Measurements from ENCODE around the gene IQCM. TPM values are rescaled to one million over a fixed set of nuclear protein-coding genes. Genes with fewer than 3 reads are reported as not detected.
"Not testable (repeated sequence)": the region's sequence is repeated elsewhere in the genome, so short reads cannot be mapped to it uniquely, and the experiment has no call there.

Gene IQCM
- polyA plus RNA-seq, 3 donors from 2014 or later = not detected

DNA sequence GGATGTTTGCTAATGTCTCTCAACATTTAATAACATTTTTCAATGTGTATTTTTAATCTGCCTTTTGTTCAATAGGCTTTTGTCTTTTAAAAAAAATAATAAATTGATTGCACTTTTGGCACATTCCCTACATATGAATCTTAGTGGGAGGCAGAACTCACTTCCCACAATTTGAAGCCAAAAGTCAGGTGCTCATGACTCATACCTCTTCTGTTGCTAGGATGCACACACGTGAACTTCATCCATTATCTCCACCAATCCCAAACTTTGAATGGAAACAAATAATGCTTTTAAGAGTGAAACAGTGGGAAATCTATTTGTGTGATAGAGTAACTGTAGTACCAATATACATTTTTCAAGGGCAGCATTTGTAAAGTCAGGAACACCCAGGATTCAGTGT lies 260.5 kb downstream of the IQCM start:
- DNase-seq = no peak
- H3K4me3 Mint-ChIP-seq = no peak overlapping the region
- H3K27ac Mint-ChIP-seq = no peak overlapping the region
- H3K27me3 Mint-ChIP-seq (ENCODE audit: low read depth in 3 of 3) = no peaks in the 10 kb centered on the region
- no peaks in the 10 kb centered on the region for H3K4me1 Mint-ChIP-seq
- H3K36me3 Mint-ChIP-seq = peaks cover 0 to 5% (median 3%) of the 10 kb centered on the region in 3 donors
- peaks cover 11 to 34% (median 23%) of the 10 kb centered on the region in 6 donors for H3K9me3 Mint-ChIP-seq

DNA sequence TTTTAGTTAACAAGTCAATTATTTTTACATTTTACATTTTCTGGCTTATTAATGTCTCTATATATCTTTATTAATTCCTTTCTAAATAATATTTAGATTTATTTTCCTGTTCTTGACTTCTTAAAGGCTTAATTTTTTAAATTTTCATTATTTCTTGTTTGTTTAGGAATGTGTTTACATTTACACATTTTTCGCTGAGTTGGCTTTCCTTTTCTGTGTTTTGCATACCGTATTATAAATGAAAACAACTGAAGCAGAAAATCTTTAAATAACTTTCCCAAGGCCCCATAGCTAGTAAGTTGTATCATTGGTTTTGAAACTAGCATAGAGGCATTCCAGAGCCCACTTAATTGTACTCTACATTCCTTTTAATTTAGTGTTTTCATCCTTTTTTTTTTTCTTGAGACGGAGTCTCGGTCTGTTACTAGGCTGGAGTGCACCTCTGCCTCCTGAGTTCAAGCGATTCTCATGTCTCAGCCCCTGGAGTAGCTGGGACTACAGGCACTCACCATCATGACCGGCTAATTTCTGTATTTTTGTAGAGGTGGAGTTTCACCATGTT lies 261.6 kb downstream of the IQCM start:
- Mint-ChIP-seq H3K27ac (no peak overlapping the region), H3K27me3 (ENCODE audit: low read depth in 3 of 3) (no peaks in the 10 kb centered on the region), H3K9me3 (peaks cover 11 to 32% (median 22%) of the 10 kb centered on the region in 6 donors), H3K4me1 (no peaks in the 10 kb centered on the region), H3K36me3 (peaks cover 0 to 5% (median 3%) of the 10 kb centered on the region in 3 donors), H3K4me3 (no peak overlapping the region)
- no peak for DNase-seq

DNA sequence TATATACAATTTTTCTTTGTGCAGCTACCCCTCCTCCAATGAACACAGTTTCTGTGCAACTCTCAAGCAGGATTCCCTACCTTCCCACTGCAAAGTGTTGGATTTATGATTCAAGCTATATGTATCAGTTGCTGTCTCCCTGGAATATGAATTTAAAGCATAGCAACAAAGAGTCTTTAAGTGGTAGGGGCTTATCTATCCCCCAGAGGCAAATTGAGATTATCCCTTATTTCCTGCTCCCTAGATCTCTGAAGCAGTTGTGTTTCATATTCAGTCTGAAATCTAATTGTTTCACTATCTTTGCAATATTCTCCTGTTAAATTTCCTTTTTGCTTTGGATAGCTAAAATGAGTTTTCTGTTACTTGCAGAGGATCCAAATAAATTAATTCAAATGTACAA lies 263.0 kb downstream of the IQCM start:
- no peak for DNase-seq
- peaks cover 0 to 3% (median 0%) of the 10 kb centered on the region in 3 donors for H3K36me3 Mint-ChIP-seq
- H3K4me1 Mint-ChIP-seq = no peaks in the 10 kb centered on the region
- H3K27ac Mint-ChIP-seq = no peak overlapping the region
- no peak overlapping the region for H3K4me3 Mint-ChIP-seq
- peaks cover 9 to 31% (median 20%) of the 10 kb centered on the region in 6 donors for H3K9me3 Mint-ChIP-seq
- H3K27me3 Mint-ChIP-seq (ENCODE audit: low read depth in 3 of 3) = peaks cover 0 to 2% (median 0%) of the 10 kb centered on the region in 3 donors

DNA sequence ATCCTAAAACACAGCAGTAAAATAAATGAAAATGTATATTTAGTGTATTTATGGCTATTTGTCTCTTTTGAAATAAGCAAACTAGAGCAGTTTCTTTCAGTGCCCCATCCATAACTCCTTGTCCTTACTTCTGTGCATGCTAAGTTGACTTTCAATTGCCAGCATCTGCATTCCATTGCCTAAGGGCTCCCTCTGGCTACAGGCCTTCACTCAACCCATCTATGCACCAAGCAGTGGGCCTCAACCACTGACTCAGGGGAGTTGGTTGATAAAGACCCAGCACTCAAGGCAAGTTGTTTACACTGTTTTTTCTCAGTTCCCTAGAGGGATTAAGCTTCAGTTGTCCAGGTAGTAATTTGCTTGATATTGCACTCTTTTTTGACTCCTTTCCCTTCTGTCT lies 265.7 kb downstream of the IQCM start:
- Mint-ChIP-seq H3K27me3 (ENCODE audit: low read depth in 3 of 3) (peaks cover 0 to 2% (median 0%) of the 10 kb centered on the region in 3 donors), H3K36me3 (no peaks in the 10 kb centered on the region), H3K4me3 (no peak overlapping the region), H3K9me3 (peaks cover 9 to 24% (median 16%) of the 10 kb centered on the region in 6 donors), H3K27ac (no peak overlapping the region), H3K4me1 (no peaks in the 10 kb centered on the region)
- no peak for DNase-seq

DNA sequence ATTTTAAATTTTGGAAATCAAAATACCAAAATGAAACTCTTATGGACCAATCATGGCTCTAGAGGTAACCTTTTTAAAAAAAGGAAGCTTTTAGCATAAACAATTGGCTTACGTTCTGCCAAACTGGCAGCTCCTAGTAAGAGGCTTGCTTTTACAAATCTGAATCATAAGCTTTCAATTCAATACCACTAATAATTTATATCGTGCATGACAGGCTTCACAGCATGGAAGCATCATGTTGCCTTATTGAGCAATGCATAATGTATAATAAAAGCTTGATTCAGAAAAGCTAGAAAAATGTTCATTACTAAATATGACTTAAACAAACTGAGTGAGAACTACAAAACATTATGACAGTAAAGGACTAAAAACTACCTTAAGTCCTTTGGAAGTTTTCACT lies 280.9 kb downstream of the IQCM start:
- no peaks in the 10 kb centered on the region for H3K36me3 Mint-ChIP-seq

DNA sequence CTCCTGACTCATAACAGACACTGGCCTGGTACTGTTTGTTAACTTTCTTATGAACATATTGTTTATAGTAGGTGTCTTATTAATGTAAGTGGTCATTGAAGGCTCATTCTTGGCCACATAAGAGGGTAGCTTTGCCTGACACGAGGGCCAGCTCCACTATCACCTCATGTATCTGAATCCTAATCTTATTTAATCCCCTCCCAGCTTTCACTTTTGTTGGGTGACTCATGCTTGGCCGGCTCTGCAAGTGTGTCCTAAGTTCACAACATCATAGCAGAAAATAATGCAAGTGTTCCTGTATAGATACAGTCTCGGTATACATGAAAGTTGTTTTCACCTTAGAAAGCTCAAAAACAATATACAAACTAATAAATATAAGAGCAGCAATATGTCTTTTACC lies 283.8 kb downstream of the IQCM start:
- DNase-seq = no peak
- H3K4me3 Mint-ChIP-seq = no peak overlapping the region
- no peaks in the 10 kb centered on the region for H3K4me1 Mint-ChIP-seq

More for the DNA sequence above, 280.9 kb downstream of the IQCM start:
- H3K4me1 Mint-ChIP-seq = no peaks in the 10 kb centered on the region
- no peak for DNase-seq
- H3K9me3 Mint-ChIP-seq = peaks cover 16 to 41% (median 19%) of the 10 kb centered on the region in 6 donors
- no peak overlapping the region for H3K27ac Mint-ChIP-seq
- no peak overlapping the region for H3K4me3 Mint-ChIP-seq
- H3K27me3 Mint-ChIP-seq (ENCODE audit: low read depth in 3 of 3) = no peaks in the 10 kb centered on the region

DNA sequence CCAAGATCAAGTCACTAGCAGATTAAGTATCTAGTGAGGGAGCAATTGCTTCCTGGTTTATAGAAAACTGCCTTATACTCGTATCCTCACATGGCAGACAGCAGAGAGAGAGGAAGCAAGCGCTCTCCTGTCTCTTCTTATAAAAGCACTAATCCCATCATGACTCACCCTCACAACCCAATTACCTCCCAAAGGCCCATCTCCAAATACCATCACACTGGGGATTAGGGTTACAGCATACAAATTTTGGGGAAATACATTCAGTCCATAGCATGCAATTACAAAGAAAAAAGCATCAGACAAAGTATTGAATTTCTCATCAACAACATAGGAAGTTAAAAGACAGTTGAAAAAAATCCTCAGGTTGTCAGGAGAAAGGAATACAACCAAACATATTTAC lies 292.6 kb downstream of the IQCM start:
- Mint-ChIP-seq H3K27ac (no peak overlapping the region), H3K36me3 (peaks cover 0 to 5% (median 0%) of the 10 kb centered on the region in 3 donors), H3K4me1 (no peaks in the 10 kb centered on the region), H3K4me3 (no peak overlapping the region), H3K27me3 (ENCODE audit: low read depth in 3 of 3) (no peaks in the 10 kb centered on the region), H3K9me3 (peaks cover 7 to 27% (median 14%) of the 10 kb centered on the region in 6 donors)
- no peak for DNase-seq

More for the DNA sequence above, 283.8 kb downstream of the IQCM start:
- no peak overlapping the region for H3K27ac Mint-ChIP-seq
- H3K9me3 Mint-ChIP-seq = peaks cover 9 to 39% (median 16%) of the 10 kb centered on the region in 6 donors
- H3K27me3 Mint-ChIP-seq (ENCODE audit: low read depth in 3 of 3) = no peaks in the 10 kb centered on the region
- no peaks in the 10 kb centered on the region for H3K36me3 Mint-ChIP-seq

DNA sequence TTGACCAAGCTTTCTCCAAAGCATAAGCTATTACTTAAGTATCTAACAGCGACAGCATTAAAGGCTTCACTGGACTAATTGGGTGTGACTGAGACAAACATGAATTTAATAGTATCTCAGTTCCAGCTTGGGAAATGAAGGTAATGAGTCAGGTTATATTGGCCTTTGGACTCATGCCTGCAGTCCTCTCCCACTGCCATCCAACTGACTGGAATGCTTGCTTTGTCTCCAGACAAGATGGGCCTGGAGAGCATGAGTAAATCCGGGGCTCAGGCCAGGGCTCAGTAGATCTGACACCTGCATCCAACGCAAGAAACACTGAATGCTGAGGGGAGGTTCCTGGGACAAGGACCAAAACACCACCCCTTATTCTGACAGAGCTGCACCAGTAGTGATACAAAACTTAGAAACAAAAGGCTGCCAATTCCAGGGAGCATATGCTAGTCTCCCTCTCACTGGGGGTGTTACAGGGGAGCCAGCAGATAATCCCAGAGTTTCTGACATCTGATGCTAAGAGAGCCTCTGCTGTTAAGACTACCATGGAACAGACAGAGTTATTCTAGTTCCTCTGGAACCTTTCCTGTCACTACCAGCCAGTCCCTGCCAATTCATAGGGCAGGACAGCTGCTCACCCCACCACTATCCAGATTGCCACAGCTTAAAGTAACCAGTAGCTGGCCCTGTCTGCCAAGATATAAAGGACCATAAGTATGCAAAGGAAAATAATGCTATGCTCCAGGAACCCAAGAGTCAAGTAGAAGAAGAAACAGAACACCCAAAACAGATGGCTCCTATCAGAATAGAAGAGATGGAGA lies 293.8 kb downstream of the IQCM start:
- no peak for DNase-seq
- Mint-ChIP-seq H3K36me3 (peaks cover 0 to 5% (median 0%) of the 10 kb centered on the region in 3 donors), H3K9me3 (peaks cover 9 to 27% (median 15%) of the 10 kb centered on the region in 6 donors), H3K4me3 (no peak overlapping the region), H3K4me1 (no peaks in the 10 kb centered on the region), H3K27me3 (ENCODE audit: low read depth in 3 of 3) (peaks cover 0 to 2% (median 0%) of the 10 kb centered on the region in 3 donors), H3K27ac (no peak overlapping the region)

DNA sequence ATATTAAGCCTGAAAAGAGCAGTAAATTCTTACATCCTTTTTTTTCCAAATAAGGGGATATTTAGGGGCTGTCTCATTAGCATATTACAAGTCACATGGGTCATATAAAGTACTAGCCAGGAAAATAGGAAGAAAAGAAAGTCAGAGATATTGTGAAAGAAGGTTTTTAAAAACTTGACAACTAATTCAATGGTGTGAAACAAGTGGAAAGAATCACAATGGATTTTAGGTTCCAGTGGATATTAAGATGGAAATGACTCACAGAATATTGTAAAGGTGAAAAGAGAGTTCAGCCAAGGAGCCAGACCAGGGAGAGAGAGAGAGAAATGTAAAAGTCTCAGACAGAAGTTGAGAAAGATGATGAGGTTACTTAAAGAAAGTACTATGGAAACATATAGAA lies 297.2 kb downstream of the IQCM start:
- H3K27me3 Mint-ChIP-seq (ENCODE audit: low read depth in 3 of 3) = peaks cover 0 to 2% (median 0%) of the 10 kb centered on the region in 3 donors
- H3K4me1 Mint-ChIP-seq = no peaks in the 10 kb centered on the region
- H3K27ac Mint-ChIP-seq = no peak overlapping the region
- H3K9me3 Mint-ChIP-seq = peaks cover 12 to 39% (median 17%) of the 10 kb centered on the region in 6 donors
- H3K36me3 Mint-ChIP-seq = peaks cover 0 to 5% (median 0%) of the 10 kb centered on the region in 3 donors
- DNase-seq = no peak
- H3K4me3 Mint-ChIP-seq = no peak overlapping the region

DNA sequence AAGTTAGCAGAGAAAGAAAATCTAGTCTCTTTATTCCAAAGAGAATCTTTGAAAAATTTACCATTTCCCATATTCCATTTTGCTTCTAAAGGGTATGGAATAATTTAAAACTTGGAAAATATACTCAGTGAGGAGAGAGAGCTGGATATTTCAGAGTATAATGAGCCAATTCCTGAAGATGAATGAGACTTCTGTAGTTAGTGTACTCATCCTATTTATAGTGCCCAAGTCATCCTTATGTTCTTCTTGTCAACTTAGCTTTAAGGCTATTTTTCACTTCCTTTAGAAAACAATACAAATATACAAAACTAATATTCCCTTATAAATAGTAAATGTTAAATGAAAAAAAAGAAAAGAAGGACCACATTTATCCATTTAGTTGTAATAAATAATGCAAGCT lies 302.6 kb downstream of the IQCM start:
- no peak for DNase-seq
- peaks cover 0 to 2% (median 0%) of the 10 kb centered on the region in 3 donors for H3K27me3 Mint-ChIP-seq (ENCODE audit: low read depth in 3 of 3)
- H3K36me3 Mint-ChIP-seq = no peaks in the 10 kb centered on the region
- peaks cover 4 to 30% (median 10%) of the 10 kb centered on the region in 6 donors for H3K9me3 Mint-ChIP-seq
- H3K4me1 Mint-ChIP-seq = no peaks in the 10 kb centered on the region
- no peak overlapping the region for H3K27ac Mint-ChIP-seq
- H3K4me3 Mint-ChIP-seq = no peak overlapping the region

DNA sequence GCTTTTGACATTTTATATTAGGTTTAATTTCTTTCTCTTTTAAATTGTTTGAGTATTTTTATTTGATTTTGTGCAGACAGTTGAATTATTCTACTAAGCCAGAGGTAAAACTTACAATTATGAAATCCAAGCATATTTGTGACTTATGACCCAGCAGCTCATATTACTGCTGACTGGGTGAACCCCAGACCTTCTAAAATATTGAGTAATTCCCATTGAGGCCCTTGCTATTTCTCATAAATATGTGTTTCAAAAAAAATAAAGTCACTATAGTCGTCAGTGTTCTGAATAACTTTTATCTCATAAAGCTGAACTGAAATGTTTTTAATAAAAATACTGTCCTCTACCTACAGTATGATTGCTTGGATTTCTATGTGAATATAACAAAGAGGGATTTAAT lies 303.1 kb downstream of the IQCM start:
- DNase-seq = no peak
- Mint-ChIP-seq H3K27me3 (ENCODE audit: low read depth in 3 of 3) (no peaks in the 10 kb centered on the region), H3K4me1 (no peaks in the 10 kb centered on the region), H3K36me3 (no peaks in the 10 kb centered on the region), H3K27ac (no peak overlapping the region), H3K4me3 (no peak overlapping the region), H3K9me3 (peaks cover 4 to 32% (median 9%) of the 10 kb centered on the region in 6 donors)

DNA sequence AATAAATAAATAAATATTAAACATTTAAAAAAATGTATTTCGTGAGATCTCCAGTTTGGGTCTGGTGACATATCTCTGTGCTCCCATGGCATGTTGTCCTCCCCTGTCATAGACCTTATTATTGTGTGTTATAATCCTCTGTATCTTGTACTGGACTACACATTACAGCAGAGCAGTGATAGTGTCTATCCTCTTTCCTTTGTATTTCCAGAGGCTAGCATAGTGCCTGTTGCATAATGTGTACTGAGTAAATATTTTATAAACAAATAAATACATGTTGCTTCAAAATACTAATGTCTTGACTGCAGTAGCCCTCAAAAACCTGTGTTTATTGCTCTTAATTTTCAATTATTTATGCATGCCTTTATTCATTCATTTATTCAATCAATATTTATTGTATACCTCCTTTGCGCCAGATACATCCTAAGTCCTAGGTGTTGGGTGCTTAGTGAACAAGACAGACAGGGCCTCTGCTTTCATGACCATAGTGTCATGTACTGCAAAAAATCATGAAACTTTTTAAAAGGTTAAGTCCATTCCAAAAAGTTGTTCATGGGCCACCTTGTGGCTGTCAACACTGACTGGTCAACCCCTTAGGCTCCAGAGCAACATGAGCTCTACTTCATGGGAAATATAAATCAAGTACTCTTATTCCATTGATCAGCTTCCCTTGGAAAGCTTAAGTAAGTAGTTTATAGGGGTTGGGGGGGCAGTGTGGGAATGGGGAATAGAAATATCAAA lies 303.9 kb downstream of the IQCM start:
- H3K4me1 Mint-ChIP-seq = no peaks in the 10 kb centered on the region
- no peaks in the 10 kb centered on the region for H3K36me3 Mint-ChIP-seq
- H3K27ac Mint-ChIP-seq = no peak overlapping the region
- no peaks in the 10 kb centered on the region for H3K27me3 Mint-ChIP-seq (ENCODE audit: low read depth in 3 of 3)
- DNase-seq = no peak
- H3K9me3 Mint-ChIP-seq = peaks cover 5 to 31% (median 8%) of the 10 kb centered on the region in 6 donors
- H3K4me3 Mint-ChIP-seq = no peak overlapping the region

DNA sequence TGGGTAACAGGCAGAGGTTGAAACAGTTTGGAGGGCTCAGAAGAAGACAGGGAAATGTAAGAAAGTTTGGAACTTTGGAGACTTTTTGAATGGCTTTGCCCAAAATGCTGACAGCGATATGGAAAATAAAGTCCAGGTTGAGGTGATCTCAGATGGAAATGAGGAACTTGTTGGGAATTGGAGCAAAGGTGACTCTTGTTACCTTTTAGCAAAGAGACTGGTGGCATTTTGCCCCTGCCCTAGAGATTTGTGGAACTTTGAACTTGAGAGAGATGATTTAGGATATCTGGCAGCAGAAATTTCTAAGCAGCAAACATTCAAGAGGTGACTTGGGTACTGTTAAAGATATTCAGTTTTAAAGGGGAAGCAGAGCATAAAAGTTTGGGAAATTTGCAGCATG lies 308.3 kb downstream of the IQCM start:
- H3K9me3 Mint-ChIP-seq = peaks cover 0 to 33% (median 13%) of the 10 kb centered on the region in 6 donors
- not testable (repeated sequence) for H3K4me1 Mint-ChIP-seq; DNase-seq; H3K4me3 Mint-ChIP-seq; H3K27me3 Mint-ChIP-seq (ENCODE audit: low read depth in 3 of 3); H3K27ac Mint-ChIP-seq; H3K36me3 Mint-ChIP-seq

DNA sequence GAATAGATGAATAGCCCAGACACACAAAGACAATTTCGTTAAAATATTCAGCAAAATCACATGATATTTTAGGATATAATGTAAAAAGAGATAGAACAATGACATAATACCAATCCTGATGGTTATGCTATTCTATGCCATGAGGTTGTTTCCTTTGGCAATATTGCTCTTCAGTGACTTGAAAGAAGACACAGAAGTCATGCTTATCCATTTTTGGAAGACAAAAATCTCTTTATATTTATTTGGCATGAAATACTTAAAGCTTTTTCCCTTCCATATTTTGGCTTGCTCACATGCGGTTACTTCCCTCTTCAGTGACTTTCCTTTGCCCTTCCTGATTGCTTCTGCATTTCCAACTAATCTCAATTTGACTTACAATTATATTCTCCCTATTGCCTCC lies 314.8 kb downstream of the IQCM start:
- peaks cover 0 to 26% (median 13%) of the 10 kb centered on the region in 6 donors for H3K9me3 Mint-ChIP-seq
- no peaks in the 10 kb centered on the region for H3K4me1 Mint-ChIP-seq
- H3K4me3 Mint-ChIP-seq = no peak overlapping the region
- DNase-seq = no peak
- H3K27me3 Mint-ChIP-seq (ENCODE audit: low read depth in 3 of 3) = no peaks in the 10 kb centered on the region
- H3K36me3 Mint-ChIP-seq = peaks cover 0 to 3% (median 0%) of the 10 kb centered on the region in 3 donors
- H3K27ac Mint-ChIP-seq = no peak overlapping the region
